Iris pigment epithelial cell (primary cell): ENCODE measurements around the gene FANK1.
"Not testable (repeated sequence)": the region's sequence is repeated elsewhere in the genome, so short reads cannot be mapped to it uniquely, and the experiment has no call there.

Experiments
- DNase-seq: peaks from one replicate; pipeline ENCODE4 v3.0.0-alpha.2; 2011; ENCODE audit warnings: low read depth

The FANK1 gene

DNA sequence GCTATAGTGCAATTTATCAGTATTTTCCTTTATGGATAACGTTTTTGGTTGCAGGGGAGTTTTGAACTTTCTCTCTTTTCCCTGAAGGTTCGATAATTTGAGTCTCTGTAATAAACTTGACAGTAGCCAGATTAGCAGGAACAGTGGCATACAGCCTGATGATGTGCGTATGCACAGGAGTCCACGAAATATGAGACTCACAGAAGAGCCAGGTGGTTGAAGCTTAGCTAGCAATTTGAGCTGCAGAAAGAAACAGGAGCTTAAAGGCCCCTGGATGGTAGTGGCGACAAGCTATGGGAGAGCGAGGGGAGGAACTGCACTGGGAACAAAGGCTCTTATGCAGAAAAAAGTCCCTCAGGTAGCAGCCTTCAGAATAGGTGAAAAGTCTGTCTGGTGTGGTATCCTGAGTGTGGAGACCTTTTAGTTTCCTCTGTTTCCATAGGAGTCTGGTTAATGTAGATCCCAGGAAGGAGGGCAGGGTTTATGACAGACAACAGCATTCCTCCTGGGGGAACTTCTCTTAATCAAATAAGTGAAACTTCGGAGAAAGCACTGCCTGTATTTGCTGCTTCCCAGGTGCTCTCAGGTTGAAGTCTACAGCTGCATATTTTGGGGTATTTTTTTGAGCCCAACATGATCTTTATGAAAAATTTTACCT lies 32.7 kb downstream of the FANK1 start:
- no peak for DNase-seq

GRCh38 chr10:125929618-125930017 lies 33.3 kb downstream of the FANK1 start:
- no peak for DNase-seq

DNA sequence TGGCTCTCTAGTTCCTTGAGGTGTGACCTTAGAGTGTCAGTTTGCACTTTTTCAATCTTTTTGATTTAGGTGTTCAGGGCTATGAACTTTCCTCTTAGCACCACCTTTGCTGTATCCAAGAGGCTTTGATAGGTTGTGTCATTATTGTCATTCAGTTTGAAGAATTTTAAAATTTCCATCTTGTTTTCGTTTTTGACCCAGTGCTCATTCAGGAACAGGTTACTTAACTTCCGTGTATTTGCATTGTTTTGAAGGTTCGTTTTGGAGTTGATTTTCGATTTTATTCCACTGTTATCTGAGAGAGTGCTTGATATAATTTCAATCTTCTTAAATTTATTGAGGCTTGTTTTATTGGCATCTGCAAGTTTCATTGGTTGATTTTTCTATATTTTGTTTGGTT lies 37.3 kb downstream of the FANK1 start:
- no peak for DNase-seq

DNA sequence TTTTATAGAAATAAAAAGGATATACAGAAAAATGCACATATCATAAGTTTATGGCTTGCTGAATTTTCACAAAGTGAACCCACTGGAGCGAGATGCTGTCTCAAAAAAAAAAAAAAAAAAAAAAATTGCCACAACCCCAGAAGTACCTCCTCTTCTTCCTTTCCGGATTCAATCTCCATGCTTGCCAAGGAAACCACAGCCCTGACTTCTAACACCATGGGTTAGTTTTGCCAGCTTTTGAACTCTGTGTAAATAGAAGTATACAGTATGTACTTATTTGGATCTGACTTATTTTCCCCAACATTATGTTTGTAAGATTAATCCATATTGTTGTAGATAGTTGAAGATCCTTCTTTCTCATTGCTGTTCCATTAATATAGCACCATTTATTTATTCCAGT lies 40.0 kb downstream of the FANK1 start:
- peak; percentile 6 for DNase-seq

- DNase-seq = no peak
Observed at GRCh38 chr10:125940515-125940914, 44.2 kb downstream of the FANK1 start.

GRCh38 chr10:125951290-125951689 lies 54.9 kb downstream of the FANK1 start:
- DNase-seq = no peak

DNA sequence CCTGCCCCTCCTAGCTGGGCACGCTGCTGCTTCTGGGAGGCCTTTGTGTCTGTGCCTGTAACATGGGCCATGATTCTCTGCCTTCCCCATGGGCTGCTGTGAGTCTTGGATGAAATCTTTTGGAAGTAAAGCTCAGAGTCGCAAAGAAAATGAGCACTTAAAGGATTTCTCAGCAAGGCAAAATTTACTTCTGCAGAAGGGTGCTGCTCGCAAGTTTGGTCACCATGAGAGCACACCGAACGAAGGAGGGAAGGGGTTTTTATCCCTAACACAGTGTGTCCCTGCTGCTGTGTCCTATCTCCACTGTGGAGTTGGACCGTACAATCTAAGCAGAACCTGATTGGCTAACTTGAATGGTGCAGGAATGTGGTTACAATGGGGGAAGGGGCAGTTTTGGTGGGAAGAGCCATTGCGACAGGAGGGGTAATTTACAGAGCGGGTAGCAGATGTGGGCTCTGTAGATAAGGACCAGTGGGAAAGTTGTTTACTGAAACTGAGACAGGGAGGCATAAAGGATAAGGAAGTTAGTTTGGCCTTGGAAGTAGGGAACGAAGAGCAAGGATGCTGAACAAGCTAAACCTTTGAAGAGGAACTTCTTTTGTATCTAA lies 57.5 kb downstream of the FANK1 start:
- DNase-seq = no peak

DNA sequence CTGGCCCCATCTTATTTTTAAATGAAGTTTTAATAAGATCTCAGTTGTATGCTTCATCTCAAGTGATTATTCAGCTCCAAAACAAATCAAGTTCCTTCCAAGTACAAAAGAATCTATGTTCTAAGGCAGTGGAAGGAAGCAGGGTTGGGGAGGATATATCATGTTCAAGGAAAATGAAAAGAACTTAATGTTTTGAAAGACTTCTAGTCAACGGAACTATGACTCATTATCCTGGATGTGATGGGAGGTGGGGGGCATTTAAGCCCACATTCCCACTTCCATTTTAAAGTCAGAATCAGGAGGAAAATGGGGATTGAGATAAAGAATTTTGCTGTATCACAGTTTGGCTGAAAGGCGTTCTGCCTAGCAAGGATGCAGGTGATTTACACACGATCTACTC lies 59.4 kb downstream of the FANK1 start:
- no peak for DNase-seq

GRCh38 chr10:125961743-125962142 lies 65.4 kb downstream of the FANK1 start:
- DNase-seq = no peak

DNA sequence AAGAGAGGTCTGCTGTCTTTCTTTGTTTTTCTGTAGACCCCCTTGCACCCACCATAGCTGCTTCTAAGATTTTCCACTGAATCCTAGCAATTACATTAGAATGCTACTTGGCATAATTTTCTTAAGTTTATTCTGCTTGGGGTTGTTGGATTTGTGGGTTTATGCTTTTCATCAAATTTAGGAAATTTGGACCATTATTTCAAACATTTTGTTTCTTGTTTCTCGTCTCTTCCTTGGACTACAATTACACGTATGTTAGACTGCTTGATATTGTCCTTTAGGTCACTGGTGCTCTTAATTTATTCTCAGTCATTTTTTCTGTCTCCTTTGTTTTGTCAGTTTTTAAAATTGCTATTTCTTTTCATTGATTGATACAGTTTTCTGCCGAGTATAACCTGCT lies 65.8 kb downstream of the FANK1 start:
- DNase-seq = no peak

GRCh38 chr10:125964558-125964957 lies 68.2 kb downstream of the FANK1 start:
- no peak for DNase-seq

DNA sequence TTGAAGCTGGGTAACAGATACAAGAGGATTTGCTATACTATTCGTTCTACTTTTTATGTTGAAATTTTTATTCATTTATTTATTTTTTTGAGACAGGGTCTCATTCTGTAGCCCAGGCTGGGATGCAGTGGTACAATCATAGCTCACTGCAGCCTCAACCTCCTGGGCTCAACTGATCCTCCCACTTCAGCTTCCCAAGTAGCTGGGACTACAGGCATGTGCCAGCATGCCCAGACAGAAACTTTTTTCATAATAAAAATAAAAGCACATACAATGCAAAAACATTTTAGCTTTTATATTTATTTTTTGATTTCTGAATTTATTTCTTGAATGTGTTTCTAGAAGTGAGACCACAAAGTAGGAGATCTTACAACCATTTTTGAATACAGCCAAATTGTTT lies 71.2 kb downstream of the FANK1 start:
- no peak for DNase-seq

- not testable (repeated sequence) for DNase-seq
Observed at GRCh38 chr10:125970077-125970630, 73.8 kb downstream of the FANK1 start.

DNA sequence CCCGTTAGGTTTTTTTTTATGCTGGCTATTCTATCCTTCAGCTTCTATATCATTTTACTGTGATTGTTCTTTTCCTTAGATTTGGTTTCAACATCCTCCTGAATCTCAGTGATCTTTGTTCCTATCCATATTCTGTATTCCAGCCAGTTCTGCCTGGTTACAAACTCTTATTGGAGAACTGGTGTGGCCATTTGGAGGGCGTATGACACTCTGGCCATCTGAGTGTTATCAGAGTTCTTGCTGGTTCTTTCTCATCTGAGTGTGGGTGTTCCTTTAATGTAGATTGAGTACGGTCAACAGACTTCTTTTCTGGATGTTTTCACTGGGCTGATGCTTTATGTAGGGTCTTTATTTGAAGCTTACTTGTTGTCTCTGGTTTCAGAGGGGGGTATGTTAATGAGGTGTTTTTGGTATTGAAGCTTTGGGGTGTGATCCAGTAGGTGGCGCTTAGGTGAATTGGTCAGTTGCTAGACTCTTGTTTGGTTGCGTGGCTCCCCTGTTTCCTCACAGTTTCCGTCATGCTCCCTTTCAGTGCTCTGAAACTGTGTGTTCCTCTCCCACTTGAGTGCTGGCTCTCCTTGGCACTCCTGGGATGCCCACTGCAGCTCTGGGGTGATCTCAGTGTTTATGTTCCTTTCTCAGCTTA lies 80.7 kb downstream of the FANK1 start:
- DNase-seq = peak; percentile 7

DNA sequence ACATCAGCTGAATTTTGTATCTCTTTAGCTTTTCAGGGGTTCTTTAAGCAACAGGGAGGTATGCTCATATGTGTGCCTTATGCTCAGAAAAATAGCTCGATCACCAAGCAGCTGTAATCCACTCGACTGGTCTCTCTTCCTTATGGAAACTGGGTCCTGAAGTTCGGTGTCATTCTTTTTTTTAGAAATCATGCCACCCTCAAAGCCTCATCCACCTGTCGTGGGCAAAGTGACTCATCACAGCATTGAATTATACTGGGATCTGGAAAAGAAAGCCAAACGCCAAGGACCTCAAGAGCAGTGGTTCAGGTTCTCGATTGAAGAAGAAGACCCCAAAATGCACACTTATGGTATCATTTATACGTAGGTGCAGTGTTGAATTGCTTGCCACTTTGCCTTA lies 83.6 kb downstream of the FANK1 start:
- DNase-seq = no peak

- no peak for DNase-seq
Observed at GRCh38 chr10:125980521-125981035, 84.2 kb downstream of the FANK1 start.

- DNase-seq = peak; percentile 57
Observed at GRCh38 chr10:125982260-125982948, 86.0 kb downstream of the FANK1 start.

DNA sequence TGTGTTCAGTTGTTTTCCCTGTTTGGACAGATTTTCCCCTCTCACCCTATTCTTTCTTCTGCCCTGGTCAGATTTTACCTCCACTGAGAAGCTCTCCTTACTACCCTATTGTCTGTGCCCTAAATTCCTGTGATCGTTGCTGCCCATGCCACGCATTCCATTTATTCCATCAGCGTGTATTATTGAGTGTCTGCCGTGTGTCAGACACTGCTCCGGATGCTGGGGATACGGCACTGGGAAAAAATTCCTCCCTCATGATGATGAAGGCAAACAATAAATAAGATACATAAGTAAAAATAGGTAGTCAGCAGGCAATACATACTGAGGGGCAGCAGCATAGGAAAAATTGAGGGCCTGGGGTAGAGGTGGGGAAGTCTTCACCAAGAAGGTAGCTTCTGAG lies 86.8 kb downstream of the FANK1 start:
- no peak for DNase-seq

GRCh38 chr10:125983656-125984055 lies 87.3 kb downstream of the FANK1 start:
- no peak for DNase-seq

GRCh38 chr10:125984346-125984745 lies 88.0 kb downstream of the FANK1 start:
- DNase-seq = no peak

DNA sequence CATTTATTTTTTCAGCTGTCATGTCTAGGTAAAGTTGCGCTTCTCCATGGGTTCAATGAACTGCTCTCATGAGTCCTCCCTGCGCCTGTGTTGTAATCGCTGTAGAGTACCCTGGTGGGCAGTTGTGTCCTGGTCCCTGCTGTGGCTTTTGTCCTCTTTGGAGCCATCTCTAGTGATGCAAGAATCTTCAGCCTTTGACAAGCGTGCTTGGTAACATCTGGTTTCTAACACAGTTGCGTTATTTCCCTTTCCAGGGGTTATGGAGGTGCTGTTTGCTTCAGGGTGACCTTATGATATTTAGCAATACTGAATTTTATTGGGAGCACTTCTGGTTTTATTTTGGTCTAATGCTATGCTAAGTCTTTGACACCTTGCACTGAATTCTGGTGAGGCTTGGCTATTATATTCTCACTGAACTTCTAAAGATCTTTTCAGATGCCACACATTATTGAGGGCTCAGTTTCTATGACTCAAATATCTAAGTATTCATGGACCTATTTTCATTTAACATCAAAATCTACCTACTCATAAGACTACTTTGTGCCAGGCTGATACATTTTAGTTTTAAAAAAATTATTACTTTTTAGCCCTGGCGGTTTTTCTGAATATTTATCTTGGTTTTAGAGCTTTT lies 88.6 kb downstream of the FANK1 start:
- DNase-seq = no peak
